Activated naive CD8-positive, alpha-beta T cell treated with anti-CD3 and anti-CD28 coated beads for 36 hours (primary cell): ENCODE results near the gene NAA30. TPM values are rescaled to one million over a fixed set of nuclear protein-coding genes. Genes with fewer than 3 reads are reported as not detected.

Experiments used
- DNase-seq: peaks from one replicate; pipeline ENCODE4 v3.0.0; 2021
- H3K27ac Mint-ChIP-seq: one replicate; pipeline ENCODE4 v1.8.0; 2022; ENCODE audit warnings: mild to moderate bottlenecking, moderate library complexity, mixed read lengths
- H3K27me3 Mint-ChIP-seq: one replicate; pipeline ENCODE4 v1.8.0; 2022; ENCODE audit warnings: mild to moderate bottlenecking, mixed read lengths
- H3K36me3 Mint-ChIP-seq: one replicate; pipeline ENCODE4 v1.8.0; 2021; ENCODE audit warnings: mild to moderate bottlenecking, mixed read lengths
- H3K4me1 Mint-ChIP-seq: one replicate; pipeline ENCODE4 v1.8.0; 2021; ENCODE audit warnings: mixed read lengths
- H3K4me3 Mint-ChIP-seq: one replicate; pipeline ENCODE4 v1.8.0; 2022; ENCODE audit warnings: mild to moderate bottlenecking, moderate library complexity, mixed read lengths
- H3K9me3 Mint-ChIP-seq: one replicate; pipeline ENCODE4 v1.8.0; 2022; ENCODE audit warnings: mixed read lengths
- total RNA-seq, 2 experiments: library from RNA; stranded (reverse); gene quantifications; one replicate each; pipeline ENCODE4 v1.2.3, GENCODE V29; 2021

Gene NAA30
- total RNA-seq, 2 experiments from 2014 or later, result 18.8 to 20.0 TPM

DNA sequence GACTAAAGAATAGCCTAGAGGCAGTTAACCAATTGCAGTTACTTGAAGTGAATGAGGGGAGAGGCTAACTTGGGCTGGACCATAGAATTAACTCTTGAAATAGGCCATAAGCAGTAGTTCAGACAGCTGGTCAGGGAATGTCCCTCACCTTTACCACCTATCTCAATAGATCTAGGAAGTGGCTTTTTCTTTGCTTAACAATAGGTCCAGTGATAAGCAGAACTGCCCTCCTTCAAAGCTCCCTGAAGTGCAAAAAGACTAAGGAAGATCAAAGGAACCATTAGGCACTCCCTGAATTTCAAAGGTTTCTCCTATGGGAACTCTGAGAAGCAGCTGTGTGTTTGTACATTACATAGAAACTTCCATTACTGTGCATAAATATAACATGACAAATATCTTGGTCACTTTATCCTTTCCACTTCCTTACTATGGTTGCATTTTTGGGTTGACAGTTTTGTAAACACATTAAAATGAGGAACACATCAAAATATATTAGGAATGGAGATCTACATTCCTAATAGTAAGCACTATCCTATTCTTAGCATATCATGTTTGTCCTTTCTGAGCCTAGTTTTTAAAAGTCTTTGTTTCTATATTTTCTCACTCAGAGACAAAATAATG, 7.2 kb upstream of the NAA30 start:
- no peaks in the 10 kb centered on the region for H3K27me3 Mint-ChIP-seq
- H3K27ac Mint-ChIP-seq, result no peak overlapping the region
- no peak overlapping the region for H3K4me3 Mint-ChIP-seq
- H3K9me3 Mint-ChIP-seq, result no peaks in the 10 kb centered on the region
- no peaks in the 10 kb centered on the region for H3K36me3 Mint-ChIP-seq
- peaks cover 2% of the 10 kb centered on the region for H3K4me1 Mint-ChIP-seq
- no peak for DNase-seq

DNA sequence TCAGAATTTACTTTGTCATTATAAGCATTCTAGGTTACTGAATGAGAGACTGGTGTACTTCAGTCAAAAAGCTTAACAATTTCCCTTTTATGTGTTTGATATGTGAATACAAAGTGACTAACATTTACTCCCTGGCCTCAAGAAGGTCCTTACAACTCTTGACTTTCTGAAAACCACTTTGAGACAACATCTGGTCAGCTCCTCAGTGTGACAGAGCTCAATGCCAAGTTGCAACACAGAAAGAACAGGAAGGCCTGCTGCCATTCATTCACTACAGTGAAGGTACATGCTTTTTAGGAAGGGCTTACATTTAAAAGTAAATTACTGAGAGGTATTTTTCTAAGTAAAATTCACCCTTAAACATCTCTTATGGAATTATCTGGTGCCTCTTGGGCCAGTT, 2.3 kb upstream of the NAA30 start:
- no peak for DNase-seq
- H3K27me3 Mint-ChIP-seq, result no peaks in the 10 kb centered on the region
- H3K36me3 Mint-ChIP-seq, result peaks cover 13% of the 10 kb centered on the region
- H3K9me3 Mint-ChIP-seq, result no peaks in the 10 kb centered on the region
- H3K4me3 Mint-ChIP-seq, result no peak overlapping the region
- H3K27ac Mint-ChIP-seq, result no peak overlapping the region
- H3K4me1 Mint-ChIP-seq, result peaks cover 22% of the 10 kb centered on the region

DNA sequence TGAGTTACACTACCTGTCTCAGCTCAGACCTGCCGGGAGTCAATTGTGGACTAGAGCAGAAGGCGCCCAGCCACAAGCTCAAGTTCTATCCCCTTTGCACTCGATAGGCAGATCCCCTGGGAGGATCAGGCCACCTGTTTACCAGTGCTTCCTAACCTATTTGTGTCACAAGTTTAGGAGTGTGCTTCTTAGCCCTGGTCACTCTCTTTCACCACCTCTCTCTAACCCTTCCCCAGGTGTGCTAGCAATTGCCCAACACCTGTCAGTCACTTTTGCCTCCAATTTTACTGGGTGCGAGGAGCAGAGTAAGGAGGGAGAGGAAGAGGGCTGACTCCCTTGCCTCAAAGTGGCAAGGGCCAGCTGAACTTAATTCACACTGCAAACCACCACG, 745 bp upstream of the NAA30 start:
- peak overlapping the region; percentile 85 for H3K4me3 Mint-ChIP-seq
- H3K9me3 Mint-ChIP-seq, result no peaks in the 10 kb centered on the region
- peaks cover 37% of the 10 kb centered on the region for H3K4me1 Mint-ChIP-seq
- H3K27me3 Mint-ChIP-seq, result no peaks in the 10 kb centered on the region
- H3K27ac Mint-ChIP-seq, result peak overlapping the region; percentile 93
- peaks cover 14% of the 10 kb centered on the region for H3K36me3 Mint-ChIP-seq
- DNase-seq, result no peak

DNA sequence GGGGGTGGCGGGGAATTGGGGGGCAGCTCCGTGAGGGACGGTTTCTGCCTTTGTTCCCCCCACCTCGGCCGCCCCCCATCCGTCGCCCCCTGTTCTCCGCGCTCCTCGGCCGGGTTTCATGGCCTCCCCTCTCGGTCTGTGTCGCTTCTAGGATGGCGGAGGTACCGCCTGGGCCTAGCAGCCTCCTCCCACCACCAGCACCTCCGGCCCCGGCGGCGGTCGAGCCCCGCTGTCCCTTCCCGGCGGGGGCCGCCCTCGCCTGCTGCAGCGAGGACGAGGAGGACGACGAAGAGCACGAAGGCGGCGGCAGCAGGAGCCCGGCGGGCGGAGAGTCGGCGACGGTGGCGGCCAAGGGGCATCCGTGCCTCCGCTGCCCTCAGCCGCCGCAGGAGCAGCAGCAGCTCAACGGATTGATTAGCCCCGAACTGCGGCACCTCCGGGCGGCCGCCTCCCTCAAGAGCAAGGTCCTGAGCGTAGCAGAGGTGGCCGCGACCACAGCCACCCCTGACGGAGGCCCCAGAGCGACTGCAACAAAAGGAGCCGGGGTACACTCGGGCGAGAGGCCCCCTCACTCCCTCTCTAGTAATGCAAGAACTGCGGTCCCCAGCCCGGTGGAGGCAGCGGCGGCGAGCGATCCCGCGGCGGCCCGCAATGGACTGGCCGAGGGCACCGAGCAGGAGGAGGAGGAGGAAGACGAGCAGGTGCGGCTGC, 575 bp downstream of the NAA30 start:
- Mint-ChIP-seq H3K36me3 (peaks cover 14% of the 10 kb centered on the region), H3K4me3 (peak overlapping the region; percentile 85), H3K27me3 (no peaks in the 10 kb centered on the region), H3K27ac (peak overlapping the region; percentile 48), H3K9me3 (no peaks in the 10 kb centered on the region), H3K4me1 (peaks cover 37% of the 10 kb centered on the region)
- peak; percentile 52 for DNase-seq

DNA sequence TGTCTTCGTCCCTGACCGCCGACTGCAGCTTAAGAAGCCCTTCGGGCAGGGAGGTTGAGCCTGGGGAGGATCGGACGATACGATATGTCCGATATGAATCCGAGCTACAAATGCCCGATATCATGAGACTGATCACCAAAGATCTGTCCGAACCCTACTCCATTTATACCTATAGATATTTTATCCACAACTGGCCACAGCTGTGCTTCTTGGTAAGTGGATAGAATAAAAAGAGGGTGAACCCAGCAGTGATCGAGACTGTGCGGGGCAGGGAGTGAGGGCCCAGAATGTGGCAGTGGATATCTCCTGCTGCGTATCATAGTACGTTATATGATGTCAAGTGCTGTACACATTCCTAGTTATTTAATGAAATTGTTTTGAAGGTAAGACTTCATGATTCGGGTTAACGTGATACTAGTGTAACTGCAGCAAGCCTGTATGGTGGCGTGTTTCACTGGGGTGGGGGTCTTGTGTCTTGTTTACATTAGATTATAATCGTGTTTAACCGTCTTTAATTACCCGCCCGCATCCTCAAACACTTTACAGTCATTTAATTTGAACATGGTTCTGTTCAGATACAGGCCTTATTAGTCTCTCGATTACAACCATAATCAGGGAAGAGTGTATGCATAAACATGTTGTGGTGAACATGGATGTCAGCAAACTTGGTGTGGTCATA, 1.3 kb downstream of the NAA30 start:
- peak overlapping the region; percentile 85 for H3K4me3 Mint-ChIP-seq
- peaks cover 36% of the 10 kb centered on the region for H3K4me1 Mint-ChIP-seq
- H3K27me3 Mint-ChIP-seq, result no peaks in the 10 kb centered on the region
- H3K27ac Mint-ChIP-seq, result peak overlapping the region; percentile 58
- H3K36me3 Mint-ChIP-seq, result peaks cover 14% of the 10 kb centered on the region
- DNase-seq, result peak; percentile 1
- no peaks in the 10 kb centered on the region for H3K9me3 Mint-ChIP-seq

DNA sequence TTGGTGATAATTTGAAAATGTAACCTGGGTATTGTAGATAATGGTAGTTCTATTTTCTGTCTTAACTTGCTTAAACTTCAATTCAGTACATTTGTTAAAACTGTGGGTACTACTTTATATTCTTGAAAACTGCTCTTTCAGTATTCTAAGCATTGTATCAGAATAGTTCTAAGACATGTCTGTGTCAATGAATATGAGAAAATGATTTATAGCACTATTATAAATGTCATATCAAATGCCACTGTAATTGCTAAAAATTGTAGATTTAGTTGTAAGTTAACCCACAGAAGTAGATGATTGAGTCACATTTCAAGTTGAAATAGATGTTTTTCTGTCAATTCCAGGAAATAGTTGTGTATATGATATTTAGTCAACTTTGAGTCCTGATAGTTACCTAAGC, 2.4 kb downstream of the NAA30 start:
- Mint-ChIP-seq H3K27me3 (no peaks in the 10 kb centered on the region), H3K9me3 (no peaks in the 10 kb centered on the region), H3K36me3 (peaks cover 18% of the 10 kb centered on the region), H3K4me3 (peak overlapping the region; percentile 85), H3K4me1 (peaks cover 36% of the 10 kb centered on the region), H3K27ac (no peak overlapping the region)
- DNase-seq, result no peak

DNA sequence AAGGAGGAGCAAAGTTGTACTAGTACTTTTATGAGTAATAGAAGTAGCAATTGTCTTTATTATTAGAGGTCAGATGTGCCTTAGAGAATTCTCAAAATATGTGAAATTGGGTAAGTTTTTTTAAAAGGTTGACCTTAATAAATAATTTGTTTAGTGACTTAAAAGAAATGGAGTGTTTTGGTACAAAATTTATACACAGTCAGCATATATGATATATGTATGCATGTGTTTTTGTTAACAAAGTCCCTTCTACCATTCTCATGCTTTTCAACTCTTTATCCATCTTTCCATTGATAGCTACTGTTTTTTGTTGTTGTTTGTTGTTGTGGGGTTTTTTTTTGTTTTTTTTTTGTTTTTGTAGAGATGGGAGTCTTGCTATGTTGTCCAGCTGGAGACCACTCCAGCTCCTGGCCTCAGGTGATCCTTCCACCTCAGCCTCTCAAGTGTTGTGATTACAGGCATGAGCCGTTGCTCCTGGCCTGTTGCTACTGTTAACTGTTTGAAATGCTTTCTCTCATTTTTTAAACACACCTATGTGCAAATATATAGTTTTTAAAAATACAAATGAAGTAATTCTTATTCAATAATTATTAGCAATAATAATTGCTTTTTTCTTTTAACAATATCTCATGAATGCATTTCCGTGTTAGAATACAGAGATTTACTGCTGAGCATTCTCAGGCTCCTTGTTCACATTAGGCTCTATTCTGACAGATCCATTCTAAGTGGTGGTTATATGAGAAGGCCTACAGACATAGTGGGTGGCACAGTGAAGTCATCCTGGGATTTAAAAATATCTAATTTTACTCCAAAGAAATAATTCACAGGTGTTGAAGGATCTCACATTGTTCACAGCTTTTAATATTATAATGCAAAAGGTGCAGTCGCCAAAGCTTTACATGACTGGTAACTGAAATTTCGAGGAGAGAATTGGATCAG, 10.4 kb downstream of the NAA30 start:
- Mint-ChIP-seq H3K4me3 (no peak overlapping the region), H3K9me3 (no peaks in the 10 kb centered on the region), H3K36me3 (peaks cover 29% of the 10 kb centered on the region), H3K27me3 (no peaks in the 10 kb centered on the region), H3K4me1 (peaks cover 17% of the 10 kb centered on the region), H3K27ac (no peak overlapping the region)
- DNase-seq, result no peak

DNA sequence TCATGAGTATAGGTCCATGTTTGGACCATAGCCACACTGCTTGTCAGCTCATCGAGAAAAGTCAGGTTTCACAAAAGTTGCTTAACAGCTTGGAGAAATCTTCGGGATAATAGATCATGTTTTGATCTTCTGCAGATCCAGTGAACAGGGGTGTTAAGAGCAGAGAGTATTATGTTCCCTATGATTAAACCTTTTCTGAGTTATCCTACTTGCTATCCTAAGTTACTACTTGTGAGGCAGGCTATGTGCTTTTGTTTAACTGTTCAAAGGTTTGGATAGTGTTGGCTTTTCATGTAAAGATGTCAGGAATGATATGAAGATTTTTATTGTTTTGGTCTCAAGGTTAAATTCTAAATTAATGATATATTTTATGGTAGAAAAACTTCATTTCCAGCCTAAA, 11.1 kb downstream of the NAA30 start:
- Mint-ChIP-seq H3K36me3 (peaks cover 29% of the 10 kb centered on the region), H3K9me3 (no peaks in the 10 kb centered on the region), H3K27ac (no peak overlapping the region), H3K4me3 (no peak overlapping the region), H3K4me1 (peaks cover 18% of the 10 kb centered on the region), H3K27me3 (no peaks in the 10 kb centered on the region)
- no peak for DNase-seq

DNA sequence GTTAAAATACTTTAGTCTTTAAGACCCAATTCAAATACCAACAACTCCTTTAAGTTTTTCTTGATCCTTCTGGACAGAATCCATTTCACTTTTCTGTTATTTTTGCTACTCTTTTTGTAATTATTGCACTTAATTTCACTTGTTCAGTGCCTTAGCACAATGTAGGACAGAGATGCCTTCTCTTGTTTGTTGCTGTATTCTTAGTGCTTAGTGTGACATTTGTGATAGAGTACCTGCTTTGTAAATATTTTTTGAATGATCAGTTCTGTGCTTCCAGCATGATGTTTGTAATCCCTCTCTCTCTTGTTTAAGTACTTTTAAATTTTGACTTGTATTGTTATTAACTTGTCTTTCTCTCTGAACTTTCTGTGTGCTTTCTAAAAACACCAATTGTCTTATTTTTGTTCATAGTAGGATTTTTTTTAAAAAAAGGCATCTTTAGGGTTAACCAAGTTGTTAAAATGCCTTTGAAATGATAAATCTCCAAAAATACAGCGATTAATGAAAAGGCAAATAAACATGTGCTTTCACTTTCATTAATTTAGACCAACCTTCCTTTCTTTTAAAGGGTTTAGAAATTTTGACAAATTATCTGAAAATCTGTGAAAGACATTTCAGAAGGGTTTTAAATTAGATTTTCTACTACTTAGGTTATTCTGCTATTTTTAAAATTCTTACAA, 11.9 kb downstream of the NAA30 start:
- H3K4me3 Mint-ChIP-seq, result no peak overlapping the region
- no peak for DNase-seq
- H3K36me3 Mint-ChIP-seq, result peaks cover 31% of the 10 kb centered on the region
- H3K27me3 Mint-ChIP-seq, result no peaks in the 10 kb centered on the region
- H3K27ac Mint-ChIP-seq, result peak overlapping the region; percentile 38
- peaks cover 19% of the 10 kb centered on the region for H3K4me1 Mint-ChIP-seq
- no peaks in the 10 kb centered on the region for H3K9me3 Mint-ChIP-seq

DNA sequence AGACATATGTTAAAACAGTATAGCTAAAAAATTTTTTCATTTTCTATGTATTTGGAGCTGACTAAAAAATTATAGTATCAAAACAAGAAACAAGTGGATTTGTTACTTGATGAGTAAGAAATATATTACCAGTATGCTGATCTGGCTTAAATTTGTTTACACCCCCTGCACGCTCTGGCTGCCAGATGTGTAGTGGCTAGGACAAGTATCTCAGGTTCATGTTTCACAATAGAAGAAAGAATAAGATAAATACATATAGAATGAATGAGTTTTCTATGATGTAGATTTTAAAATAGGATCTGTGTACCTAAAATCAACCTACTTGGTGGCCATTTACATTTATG, 13.1 kb downstream of the NAA30 start:
- H3K9me3 Mint-ChIP-seq, result no peaks in the 10 kb centered on the region
- H3K36me3 Mint-ChIP-seq, result peaks cover 36% of the 10 kb centered on the region
- H3K4me1 Mint-ChIP-seq, result peaks cover 19% of the 10 kb centered on the region
- no peak overlapping the region for H3K27ac Mint-ChIP-seq
- H3K27me3 Mint-ChIP-seq, result no peaks in the 10 kb centered on the region
- DNase-seq, result no peak
- no peak overlapping the region for H3K4me3 Mint-ChIP-seq

DNA sequence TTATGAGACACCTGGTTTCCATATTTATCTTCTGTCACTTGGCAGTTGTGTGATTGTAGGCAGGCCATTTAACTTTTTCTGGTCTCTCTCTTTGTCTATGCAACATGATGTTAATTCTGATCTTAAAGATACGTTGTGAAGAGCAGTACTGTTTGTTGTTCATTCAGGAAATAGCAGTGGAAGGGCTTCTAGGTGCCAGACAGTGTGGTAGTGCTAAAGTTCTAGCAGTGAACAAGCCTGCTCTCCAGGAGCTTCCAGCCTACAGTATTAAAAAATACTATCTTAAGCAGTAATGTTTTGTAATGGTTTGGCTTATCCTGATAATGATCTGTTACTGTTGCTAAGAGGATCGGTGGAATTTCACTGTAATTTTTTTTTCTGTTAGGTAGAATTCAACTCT, 15.2 kb downstream of the NAA30 start:
- Mint-ChIP-seq H3K27me3 (no peaks in the 10 kb centered on the region), H3K4me3 (no peak overlapping the region), H3K36me3 (peaks cover 32% of the 10 kb centered on the region), H3K4me1 (peaks cover 17% of the 10 kb centered on the region), H3K9me3 (no peaks in the 10 kb centered on the region), H3K27ac (no peak overlapping the region)
- no peak for DNase-seq

DNA sequence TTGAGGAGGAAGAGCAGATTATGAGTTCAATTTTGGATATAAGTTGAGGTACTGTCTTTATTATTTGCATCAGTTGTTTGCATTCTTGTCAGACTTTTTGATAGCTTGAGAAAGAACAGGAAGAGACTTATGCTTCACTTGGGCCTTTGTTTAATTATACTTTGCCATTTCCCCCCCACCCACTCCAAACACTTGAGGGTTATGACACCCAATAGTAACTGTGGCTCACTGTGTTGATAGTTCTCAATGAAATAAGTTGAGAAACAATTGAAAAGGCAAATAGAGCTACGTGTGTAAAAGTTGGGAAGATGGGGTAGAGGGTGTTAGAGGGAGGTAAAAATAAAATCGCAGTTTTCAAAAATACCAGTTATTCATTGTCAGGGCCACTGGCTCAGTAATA, 17.7 kb downstream of the NAA30 start:
- Mint-ChIP-seq H3K36me3 (peaks cover 39% of the 10 kb centered on the region), H3K27ac (no peak overlapping the region), H3K4me1 (peaks cover 10% of the 10 kb centered on the region), H3K9me3 (no peaks in the 10 kb centered on the region), H3K4me3 (no peak overlapping the region), H3K27me3 (no peaks in the 10 kb centered on the region)
- DNase-seq, result no peak

DNA sequence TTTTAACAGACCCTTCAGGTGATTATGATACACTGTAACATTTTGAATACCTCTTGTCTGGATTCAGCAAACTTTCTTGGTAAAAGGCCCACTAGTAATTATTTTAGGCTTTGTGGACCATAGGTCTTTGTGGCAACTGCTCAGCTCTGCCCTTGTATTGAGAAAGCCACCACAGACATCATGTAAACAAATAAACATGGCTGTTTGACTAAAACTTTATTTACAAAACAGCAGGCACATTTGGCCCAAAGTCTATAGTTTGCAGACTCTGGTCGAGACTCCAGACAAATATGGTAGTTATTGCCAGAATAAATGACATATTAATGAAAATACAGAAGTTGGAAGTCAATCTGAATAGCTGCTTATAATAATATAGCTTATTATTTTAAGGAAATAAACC, 18.2 kb downstream of the NAA30 start:
- Mint-ChIP-seq H3K27ac (no peak overlapping the region), H3K27me3 (no peaks in the 10 kb centered on the region), H3K4me1 (peaks cover 8% of the 10 kb centered on the region), H3K36me3 (peaks cover 37% of the 10 kb centered on the region), H3K9me3 (no peaks in the 10 kb centered on the region), H3K4me3 (no peak overlapping the region)
- DNase-seq, result no peak

DNA sequence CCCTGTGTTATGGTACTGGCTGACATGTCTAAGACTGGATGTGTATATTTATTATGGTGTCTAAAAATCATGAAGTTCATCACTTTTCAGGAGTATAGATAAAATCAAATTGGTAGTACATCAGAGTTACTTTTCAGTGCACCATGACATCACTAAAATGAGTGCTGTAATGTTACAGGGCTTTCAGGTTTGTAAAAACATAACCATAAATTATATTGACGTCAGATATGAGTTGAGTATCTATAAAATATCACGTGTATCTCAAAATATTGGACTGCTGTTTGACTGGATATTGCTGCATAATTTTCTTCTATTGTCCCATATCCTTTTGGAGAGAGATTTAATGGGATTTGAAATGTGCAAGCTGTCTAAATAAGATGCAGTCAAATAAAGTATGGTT, 22.0 kb downstream of the NAA30 start:
- H3K9me3 Mint-ChIP-seq, result no peaks in the 10 kb centered on the region
- H3K27me3 Mint-ChIP-seq, result no peaks in the 10 kb centered on the region
- H3K27ac Mint-ChIP-seq, result no peak overlapping the region
- H3K4me3 Mint-ChIP-seq, result no peak overlapping the region
- peaks cover 3% of the 10 kb centered on the region for H3K4me1 Mint-ChIP-seq
- DNase-seq, result no peak
- peaks cover 20% of the 10 kb centered on the region for H3K36me3 Mint-ChIP-seq
